GM18517 (cell line): ENCODE results near the gene TXNRD3.
"Not testable (repeated sequence)": the region's sequence is repeated elsewhere in the genome, so short reads cannot be mapped to it uniquely, and the experiment has no call there.

ENCODE experiments used
- ATAC-seq: cut with Tn5 transposase; IDR thresholded peaks from one replicate; pipeline ENCODE4 v1.9.1; 2021; ENCODE audit warnings: mild to moderate bottlenecking, moderate library complexity; ENCODE audit not compliant: unreplicated experiment

TXNRD3 gene

DNA sequence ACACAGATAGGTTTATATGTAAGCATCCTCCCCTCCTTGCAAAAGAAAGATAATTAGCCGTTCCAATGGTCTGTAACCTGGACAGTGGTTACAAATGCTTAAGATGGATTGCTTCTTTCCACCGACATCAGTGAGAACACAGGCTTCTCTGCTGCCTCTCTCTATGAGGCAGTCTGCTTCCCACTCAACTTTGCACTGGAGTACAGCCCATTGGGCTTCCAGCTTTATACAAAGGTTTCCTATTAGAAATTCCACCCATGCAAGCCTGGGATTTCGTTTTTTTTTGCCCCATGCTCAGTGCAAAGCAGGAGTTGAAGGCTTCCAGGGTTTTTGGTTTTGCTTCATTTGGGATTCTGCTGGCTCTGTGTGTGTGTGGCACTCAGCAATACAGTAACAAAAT, 48.9 kb downstream of the TXNRD3 start:
- no peak for ATAC-seq

- no peak for ATAC-seq
Measured at GRCh38 chr3:126604691-126605090, 50.2 kb downstream of the TXNRD3 start.

GRCh38 chr3:126599101-126599500, 55.8 kb downstream of the TXNRD3 start:
- ATAC-seq: no peak

DNA sequence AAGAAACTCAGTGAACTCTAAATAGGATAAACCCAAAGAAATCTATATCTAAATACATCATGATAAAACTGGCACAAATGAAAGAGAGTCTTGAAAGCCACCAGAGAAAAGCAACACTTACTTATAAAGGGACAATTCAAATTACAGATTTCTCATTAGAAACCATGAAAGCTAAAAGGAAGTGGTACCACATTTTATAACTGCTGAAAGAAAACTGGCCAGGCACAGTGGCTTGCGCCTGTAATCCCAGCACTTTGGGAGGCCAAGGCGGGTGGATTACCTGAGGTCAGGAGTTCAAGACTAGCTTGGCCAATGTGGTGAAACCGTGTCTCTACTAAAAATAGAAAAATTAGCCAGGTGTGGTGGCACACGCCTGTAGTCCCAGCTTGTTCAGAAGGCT, 59.4 kb downstream of the TXNRD3 start:
- not testable (repeated sequence) for ATAC-seq

- ATAC-seq: not testable (repeated sequence)
Measured at GRCh38 chr3:126591515-126591914, 63.4 kb downstream of the TXNRD3 start.

DNA sequence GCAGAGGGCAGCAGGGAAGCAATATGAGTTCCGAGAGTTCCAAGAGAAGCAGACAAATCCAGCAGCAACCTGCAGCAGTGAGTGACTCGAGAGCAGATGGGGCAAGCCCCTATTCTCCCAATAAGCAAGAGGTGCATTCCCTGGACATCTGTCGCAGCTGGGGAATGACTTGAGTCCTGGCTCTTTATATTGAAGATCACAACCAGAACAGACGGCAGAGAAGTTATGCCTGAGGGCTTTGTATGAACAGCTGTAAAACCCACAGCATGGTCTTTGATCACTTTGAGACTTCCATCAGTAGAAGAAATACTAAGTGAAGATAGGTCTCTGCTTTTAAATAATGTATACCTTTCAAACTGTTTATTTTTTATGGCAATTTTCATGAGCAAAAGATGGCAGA, 72.6 kb downstream of the TXNRD3 start:
- no peak for ATAC-seq

GRCh38 chr3:126581569-126581968, 73.4 kb downstream of the TXNRD3 start:
- no peak for ATAC-seq

GRCh38 chr3:126580746-126581145, 74.2 kb downstream of the TXNRD3 start:
- ATAC-seq: no peak

- ATAC-seq: no peak
Measured at GRCh38 chr3:126578702-126579101, 76.2 kb downstream of the TXNRD3 start.

DNA sequence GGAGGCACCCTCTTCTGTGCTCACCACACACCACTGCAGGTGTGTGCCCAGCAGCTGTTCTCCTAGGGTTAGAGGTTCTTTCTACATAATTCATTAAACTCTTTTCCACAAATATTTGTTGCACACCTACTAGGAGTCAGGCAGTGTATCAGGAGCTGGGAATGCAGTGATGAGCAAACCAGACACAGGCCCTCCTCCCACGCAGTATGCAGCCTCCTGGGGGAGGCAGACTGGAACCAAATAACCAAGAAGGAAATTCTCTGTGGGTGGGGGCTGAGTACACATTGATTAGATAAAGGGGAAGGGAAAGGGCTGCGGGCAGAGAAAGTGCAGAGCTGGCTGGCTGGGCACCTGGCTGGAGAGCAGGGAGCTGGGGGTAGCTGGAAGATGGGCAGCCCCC, 77.7 kb downstream of the TXNRD3 start:
- no peak for ATAC-seq

GRCh38 chr3:126573492-126574117, 81.3 kb downstream of the TXNRD3 start:
- ATAC-seq: no peak

DNA sequence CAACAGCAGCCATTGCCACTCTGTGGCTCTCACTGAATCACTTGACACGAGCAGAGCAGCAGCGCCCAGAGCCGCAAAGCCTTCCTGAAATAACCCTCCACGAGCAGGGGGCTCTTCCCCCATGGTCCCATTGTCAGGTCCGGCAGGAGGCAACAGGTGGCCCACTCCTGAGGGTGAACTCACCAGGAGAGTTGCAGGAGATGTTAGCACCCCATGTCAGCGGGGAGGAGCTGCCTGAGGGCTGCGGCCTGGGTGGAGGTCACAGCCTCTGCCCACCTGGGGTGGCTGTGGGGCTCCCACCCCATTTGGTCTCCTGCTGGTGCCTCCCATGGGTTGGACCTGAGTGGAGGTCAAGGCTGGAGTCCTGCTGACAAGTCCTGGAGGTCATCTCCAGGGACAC, 83.8 kb downstream of the TXNRD3 start:
- ATAC-seq: no peak

DNA sequence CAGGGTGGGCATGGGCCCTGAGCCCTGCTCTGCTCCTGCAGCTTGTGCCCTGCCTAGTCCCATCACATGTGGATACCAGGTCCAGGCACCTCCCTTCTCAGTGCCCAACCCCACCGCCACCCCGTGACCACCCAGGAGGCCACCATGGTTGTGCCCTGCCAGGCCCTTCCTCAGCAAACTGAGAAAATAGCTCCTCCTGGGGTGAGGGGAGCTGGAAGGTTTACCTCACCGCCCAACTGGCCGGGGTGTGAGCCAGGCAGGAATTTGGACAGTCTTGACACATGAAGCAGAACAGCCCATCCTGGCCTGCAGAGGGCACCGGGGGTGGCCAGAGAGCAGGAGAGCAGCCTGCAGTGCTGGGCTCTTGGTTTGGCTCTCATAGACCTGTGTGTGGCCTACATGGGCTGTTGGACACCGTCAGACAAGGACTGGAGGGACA, 84.8 kb downstream of the TXNRD3 start:
- ATAC-seq: no peak

DNA sequence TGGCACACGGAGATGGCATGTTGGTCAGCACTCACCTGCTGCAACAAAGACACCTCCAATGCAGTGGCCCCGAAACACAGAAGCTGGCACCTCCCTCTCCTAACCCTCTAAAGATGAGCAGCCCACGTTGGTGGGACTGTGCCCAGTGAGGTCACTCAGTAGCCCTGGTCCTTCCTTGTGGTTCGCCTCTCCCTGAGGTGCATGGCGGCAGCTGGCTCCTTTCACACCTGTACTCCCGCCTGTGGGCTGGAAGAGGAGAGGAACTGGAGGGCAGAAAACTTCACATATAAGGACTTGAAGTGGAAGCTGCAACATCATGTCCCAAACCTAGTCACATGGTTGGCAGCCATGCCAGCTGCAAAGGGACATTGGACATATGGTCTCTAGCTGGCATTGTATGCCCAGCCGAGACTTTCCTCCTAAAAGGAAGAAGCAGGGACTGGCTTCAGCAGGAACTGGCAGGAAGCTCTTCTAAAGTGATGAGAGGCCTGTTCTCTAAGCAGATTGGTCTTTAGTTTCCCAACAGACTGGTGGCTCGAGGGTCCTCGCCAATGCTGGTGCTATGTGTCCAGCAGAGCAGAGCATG, 85.4 kb downstream of the TXNRD3 start:
- no peak for ATAC-seq

DNA sequence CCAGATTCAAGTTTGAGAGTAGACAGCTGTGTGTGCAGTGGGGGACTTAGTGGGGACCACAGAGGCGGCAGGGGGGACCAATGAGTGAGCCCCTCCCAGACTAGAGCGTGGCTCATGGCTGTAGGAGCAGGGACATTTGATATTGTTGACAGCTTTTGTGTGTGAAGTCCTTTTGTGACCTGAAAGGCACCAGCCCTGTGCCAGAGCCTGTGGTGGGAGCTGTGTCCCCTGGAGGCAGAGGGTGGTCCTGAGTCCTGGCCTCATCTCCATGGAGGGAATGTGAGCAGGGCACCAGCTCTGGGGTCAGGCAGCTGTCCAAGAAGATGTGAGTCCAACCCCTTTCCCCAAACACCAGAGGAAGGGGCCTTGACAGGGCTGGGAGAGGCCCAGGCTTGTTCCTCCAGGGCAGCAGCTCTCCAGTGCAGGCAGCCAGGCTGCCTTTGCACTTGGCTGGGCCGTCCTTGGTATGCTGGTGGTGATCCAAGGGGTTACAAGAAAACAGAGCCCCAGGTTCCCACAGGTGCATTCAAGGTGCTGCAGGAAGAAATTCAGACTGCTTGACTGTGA, 86.1 kb downstream of the TXNRD3 start:
- no peak for ATAC-seq

DNA sequence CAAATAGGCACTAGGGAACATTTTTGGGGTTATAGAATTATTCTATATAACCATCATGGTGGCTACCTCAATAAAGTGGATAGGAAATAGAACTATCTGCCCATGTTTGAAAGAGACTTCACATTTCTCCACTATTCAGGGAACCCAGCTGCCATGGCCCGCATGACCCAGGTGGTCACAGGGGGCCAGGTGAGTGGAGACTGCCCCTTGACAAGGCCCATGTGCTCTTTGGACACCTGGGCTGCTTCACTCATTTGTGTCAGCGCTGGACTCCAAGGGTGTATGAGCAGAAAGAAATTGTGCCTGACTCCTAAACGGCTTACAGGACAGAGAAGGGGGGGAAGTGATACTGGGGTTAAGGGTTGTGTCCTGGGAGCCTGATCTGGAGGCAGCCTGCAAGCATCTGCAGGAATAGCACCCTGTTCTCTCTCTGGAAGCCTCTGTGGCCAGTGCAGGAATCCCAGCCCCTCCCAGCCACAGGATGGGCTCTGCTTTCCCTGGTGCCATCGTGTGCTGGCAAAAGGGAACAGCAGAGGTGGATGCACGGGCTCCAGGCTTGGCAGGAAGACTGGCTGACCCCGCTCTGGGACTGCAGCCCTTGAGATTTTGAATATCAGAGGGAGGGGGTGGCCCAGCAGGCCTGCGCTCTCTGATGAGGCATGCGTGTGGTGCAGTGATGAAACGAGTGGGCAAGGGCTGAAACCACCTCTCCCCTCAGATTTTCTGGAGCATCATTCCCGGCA, 87.1 kb downstream of the TXNRD3 start:
- ATAC-seq: no peak

GRCh38 chr3:126562737-126563276, 92.1 kb downstream of the TXNRD3 start:
- no peak for ATAC-seq

- no peak for ATAC-seq
Measured at GRCh38 chr3:126558336-126559071, 96.4 kb downstream of the TXNRD3 start, which contains the start of gene C3orf22. Gene C3orf22 (minus strand): TSS chr3:126558932. CDS start chr3:126553390, 5,542 bp downstream.

DNA sequence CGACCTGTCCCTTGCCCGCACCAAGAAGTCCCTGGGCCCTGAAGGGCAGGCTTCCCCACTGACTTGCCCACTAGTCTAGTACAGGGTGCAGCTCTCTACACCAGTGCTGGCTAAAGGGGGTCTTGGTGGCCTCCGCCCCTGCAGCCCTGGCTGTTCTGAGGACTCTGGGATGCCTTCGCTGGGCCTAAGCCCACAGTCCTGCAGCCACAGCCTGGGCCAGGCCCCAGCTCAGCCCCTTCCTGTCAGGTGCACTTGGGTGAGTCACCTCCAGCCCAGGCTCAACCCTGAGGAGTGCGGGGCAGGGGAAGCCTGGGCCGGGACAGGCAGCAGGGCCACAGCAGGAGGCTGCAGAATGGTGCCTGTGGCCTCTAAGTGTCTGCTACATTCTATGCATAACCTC, 97.2 kb downstream of the TXNRD3 start:
- no peak for ATAC-seq

DNA sequence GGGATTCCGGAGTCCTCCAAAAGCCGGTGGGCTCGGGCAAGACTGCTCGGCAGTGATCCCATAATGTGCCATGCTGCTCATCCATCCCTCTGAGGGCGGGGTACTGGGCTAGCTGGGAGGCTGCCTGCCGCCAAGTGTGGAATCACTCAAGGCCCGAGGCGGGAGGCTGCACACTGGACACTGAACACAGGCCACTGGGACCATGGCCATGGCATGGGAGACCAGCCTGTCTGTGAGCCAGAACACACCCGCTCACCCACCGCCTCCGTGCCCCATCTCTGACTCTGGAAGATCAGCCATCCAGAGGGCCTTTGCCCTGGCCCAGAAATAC, 97.5 kb downstream of the TXNRD3 start:
- ATAC-seq: no peak
